IMR-90 (cell line): ENCODE measurements around the gene RAB8B. TPM values are rescaled to one million over a fixed set of nuclear protein-coding genes. Genes with fewer than 3 reads are reported as not detected.

ENCODE experiments used
- ATAC-seq: fragments of 200-7000 bp; cut with Tn5 transposase; 2 replicates; pipeline ENCODE4 v1.9.1; 2020; ENCODE audit warnings: low read depth, mild to moderate bottlenecking, moderate library complexity
- BruUV-seq: library from RNA; stranded (reverse); fragments of 400-500 nt; replicated peaks from 2 replicates; lab custom pipeline; 2021; lab: Mats Ljungman, UMichigan
- CTCF ChIA-PET: fragments of 300-600 bp; formaldehyde crosslinking; extraction: SDS; loops from one replicate; lab custom pipeline; 2021; ENCODE audit warnings: antibody characterized with exemption; lab: Yijun Ruan, JAX
- POLR2A ChIA-PET: fragments of 300-600 bp; sonication (Branson Sonifier 250); formaldehyde crosslinking; loops from one replicate; lab custom pipeline; 2022; ENCODE audit warnings: antibody characterized with exemption; ENCODE audit not compliant: unreplicated experiment; lab: Charles Lee
- DNase-seq: peaks from one replicate; pipeline ENCODE4 v3.0.0; 2013
- H2AFZ ChIP-seq: replicated peaks from 2 replicates; pipeline ENCODE3; 2013; ENCODE audit warnings: low read length, mild to moderate bottlenecking; ENCODE audit not compliant: poor library complexity
- H2AK5ac ChIP-seq: 2 replicates; pipeline ENCODE4 v1.6.1; 2013; ENCODE audit warnings: low read depth, low read length, inconsistent platforms
- H2AK9ac ChIP-seq: replicated peaks from 2 replicates; pipeline ENCODE3; 2013; ENCODE audit warnings: mild to moderate bottlenecking, low read depth, low read length, moderate library complexity; ENCODE audit not compliant: poor library complexity
- H2BK120ac ChIP-seq: 2 replicates; pipeline ENCODE4 v1.6.1; 2013; ENCODE audit warnings: low read depth, low read length, inconsistent platforms
- H2BK15ac ChIP-seq: 3 replicates; pipeline ENCODE4 v1.6.1; 2013; ENCODE audit warnings: low read depth, low read length, inconsistent platforms
- H2BK20ac ChIP-seq: 2 replicates; pipeline ENCODE4 v1.6.1; 2013; ENCODE audit warnings: low read depth, mild to moderate bottlenecking, inconsistent platforms, low read length, moderate library complexity
- H2BK5ac ChIP-seq: 2 replicates; pipeline ENCODE4 v1.6.1; 2013; ENCODE audit warnings: mild to moderate bottlenecking, low read depth, low read length, inconsistent platforms; ENCODE audit not compliant: poor library complexity, severe bottlenecking
- H3K14ac ChIP-seq: replicated peaks from 2 replicates; pipeline ENCODE4 v1.6.1; 2013; ENCODE audit warnings: low read depth, low read length, inconsistent platforms
- H3K18ac ChIP-seq: 2 replicates; pipeline ENCODE4 v1.6.1; 2013; ENCODE audit warnings: low read depth, low read length, control low read depth
- H3K23ac ChIP-seq: 2 replicates; pipeline ENCODE4 v1.6.1; 2013; ENCODE audit warnings: low read depth, low read length, inconsistent platforms
- H3K27ac ChIP-seq: 2 replicates; pipeline ENCODE4 v1.5.1; 2013; ENCODE audit warnings: mild to moderate bottlenecking, control low read depth, low read length; ENCODE audit not compliant: insufficient read depth
- H3K27me3 ChIP-seq: 2 replicates; pipeline ENCODE4 v1.6.1; 2013; ENCODE audit warnings: low read length; ENCODE audit not compliant: control insufficient read depth, insufficient read depth
- H3K36me3 ChIP-seq: 2 replicates; pipeline ENCODE4 v1.6.1; 2013; ENCODE audit warnings: low read length, mixed read lengths; ENCODE audit not compliant: control insufficient read depth, insufficient read depth
- H3K4ac ChIP-seq: 2 replicates; pipeline ENCODE4 v1.6.1; 2013; ENCODE audit warnings: low read depth, low read length, inconsistent platforms
- H3K4me1 ChIP-seq: 2 replicates; pipeline ENCODE4 v1.6.1; 2013; ENCODE audit warnings: low read length, mixed read lengths; ENCODE audit not compliant: control insufficient read depth, insufficient read depth
- H3K4me2 ChIP-seq: 2 replicates; pipeline ENCODE4 v1.6.1; 2013; ENCODE audit warnings: low read depth, mild to moderate bottlenecking, control low read depth, low read length, moderate library complexity
- H3K4me3 ChIP-seq: 2 replicates; pipeline ENCODE4 v1.5.1; 2013; ENCODE audit warnings: low read depth, mild to moderate bottlenecking, control low read depth, low read length, moderate library complexity; ENCODE audit not compliant: insufficient read depth
- H3K56ac ChIP-seq: 2 replicates; pipeline ENCODE4 v1.6.1; 2013; ENCODE audit warnings: low read length, inconsistent platforms; ENCODE audit not compliant: insufficient read depth; ENCODE audit errors: extremely low read depth
- H3K79me1 ChIP-seq, 2 experiments: 2 replicates each; pipeline ENCODE4 v1.6.1; 2013; ENCODE audit warnings: low read length in 2 of 2, inconsistent platforms in 1 of 2, low read depth in 1 of 2
- H3K9ac ChIP-seq: 2 replicates; pipeline ENCODE4 v1.6.1; 2013; ENCODE audit warnings: low read depth, low read length, control low read depth
- H3K9me1 ChIP-seq: 2 replicates; pipeline ENCODE4 v1.6.1; 2013; ENCODE audit warnings: low read length, inconsistent platforms; ENCODE audit not compliant: insufficient read depth
- H3K9me3 ChIP-seq: 2 replicates; pipeline ENCODE4 v1.6.1; 2013; ENCODE audit warnings: low read length; ENCODE audit not compliant: control insufficient read depth, insufficient read depth
- H4K20me1 ChIP-seq: 2 replicates; pipeline ENCODE4 v1.6.1; 2013; ENCODE audit warnings: low read length, inconsistent platforms; ENCODE audit not compliant: insufficient read depth
- H4K5ac ChIP-seq: 2 replicates; pipeline ENCODE4 v1.6.1; 2013; ENCODE audit warnings: mild to moderate bottlenecking, low read depth, low read length, control low read depth
- H4K8ac ChIP-seq, 2 experiments: 2 replicates each; pipeline ENCODE4 v1.6.1; 2013; ENCODE audit warnings: low read depth in 2 of 2, low read length in 2 of 2, control low read depth in 1 of 2, inconsistent platforms in 1 of 2
- H4K91ac ChIP-seq: 2 replicates; pipeline ENCODE4 v1.6.1; 2013; ENCODE audit warnings: low read depth, low read length, inconsistent platforms; ENCODE audit not compliant: insufficient read depth
- BHLHE40 ChIP-seq: fragments of 150-350 bp; IDR thresholded peaks from 2 replicates; pipeline ENCODE4 v1.6.1; 2016; ENCODE audit warnings: mild to moderate bottlenecking, low read depth, low read length
- MXI1 ChIP-seq: IDR thresholded peaks from 2 replicates; pipeline ENCODE4 v1.6.1; 2012; ENCODE audit warnings: low read depth, mild to moderate bottlenecking, low read length, moderate library complexity, borderline replicate concordance
- WGBS, 2 experiments: methylation state at CpG; one replicate each; pipeline versions ENCODE4 v1.1.5 to v1.1.7; 2013; ENCODE audit warnings: missing lambda C conversion rate in 2 of 2; ENCODE audit not compliant: insufficient read length in 1 of 2; ENCODE audit errors: extremely low coverage in 2 of 2; 5-methylcytosine and 5-hydroxymethylcytosine counted together
- dilution Hi-C: fragments of 300-500 bp; cut with HindIII; formaldehyde crosslinking; loops from one replicate; pipeline ENCODE4 v1.14.3; 2018; ENCODE audit warnings: low sequenced_read_pairs; ENCODE audit not compliant: unreplicated experiment
- in situ Hi-C: fragments of 300-500 bp; cut with MboI; formaldehyde crosslinking; loops from 3 replicates; pipeline ENCODE4 v1.14.3; 2019; ENCODE audit warnings: low sequenced_read_pairs, inconsistent platforms, mixed read lengths
- intact Hi-C: fragments of 100-400 bp; cut with micrococcal nuclease; formaldehyde crosslinking; loops from 2 replicates; pipeline ENCODE4 v1.10.0; 2022
- polyA plus RNA-seq, 3 experiments: library from polyadenylated mRNA; depleted of rRNA; stranded (reverse); fragments of >200 nt; gene quantifications; 2 replicates each; pipeline ENCODE4 v1.2.3, GENCODE V29; 2012; ENCODE audit warnings: low replicate concordance in 1 of 3
- total RNA-seq: library from RNA; depleted of rRNA; stranded (reverse); fragments of >200 nt; gene quantifications from 2 replicates; pipeline ENCODE4 v1.2.3, GENCODE V29; 2012
- TF ChIP-seq, protein P1 (sequence below): fragments of 150-350 bp; IDR thresholded peaks from 2 replicates; pipeline ENCODE4 v1.6.1; 2016; ENCODE audit warnings: low read depth, mild to moderate bottlenecking, low read length, moderate library complexity, borderline replicate concordance

The RAB8B gene
- total and polyA plus RNA-seq, 2 of the 4 experiments (the other 2 are of a cell fraction): 19.4 to 29.4 TPM

DNA sequence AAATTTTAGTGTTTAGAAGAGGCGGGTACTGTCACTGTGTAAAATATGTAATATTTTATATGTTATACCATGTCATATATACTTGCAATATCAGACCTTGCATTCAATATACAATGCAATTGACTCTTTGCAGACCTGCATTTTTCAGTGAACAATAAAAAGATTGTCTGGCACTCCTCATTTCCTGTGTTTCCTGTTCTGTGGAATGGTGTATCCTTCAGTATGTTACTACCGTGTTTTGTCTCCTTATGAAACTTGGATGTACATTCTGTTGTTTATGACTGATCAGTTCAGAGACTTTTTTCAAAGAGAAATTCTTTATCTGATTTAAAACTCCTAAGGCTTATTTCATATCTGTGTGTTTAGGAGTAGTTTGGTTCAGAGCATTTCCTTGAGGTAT lies 119.5 kb downstream of the RAB8B start:
- no peak overlapping the region for H3K18ac ChIP-seq
- no peak overlapping the region for H2AK9ac ChIP-seq
- intact Hi-C loops (no loop called here), dilution Hi-C loops (no loop called here), in situ Hi-C loops (no loop called here)
- no peak overlapping the region for H2AK5ac ChIP-seq
- H3K36me3 ChIP-seq: peaks cover 12% of the 10 kb centered on the region
- no peak overlapping the region for H2BK120ac ChIP-seq
- no peaks in the 10 kb centered on the region for H3K79me1 ChIP-seq
- no TSS peak for BruUV-seq
- TF ChIP-seq MXI1 (no peak), BHLHE40 (no peak)
- TF ChIP-seq, protein P1, sequence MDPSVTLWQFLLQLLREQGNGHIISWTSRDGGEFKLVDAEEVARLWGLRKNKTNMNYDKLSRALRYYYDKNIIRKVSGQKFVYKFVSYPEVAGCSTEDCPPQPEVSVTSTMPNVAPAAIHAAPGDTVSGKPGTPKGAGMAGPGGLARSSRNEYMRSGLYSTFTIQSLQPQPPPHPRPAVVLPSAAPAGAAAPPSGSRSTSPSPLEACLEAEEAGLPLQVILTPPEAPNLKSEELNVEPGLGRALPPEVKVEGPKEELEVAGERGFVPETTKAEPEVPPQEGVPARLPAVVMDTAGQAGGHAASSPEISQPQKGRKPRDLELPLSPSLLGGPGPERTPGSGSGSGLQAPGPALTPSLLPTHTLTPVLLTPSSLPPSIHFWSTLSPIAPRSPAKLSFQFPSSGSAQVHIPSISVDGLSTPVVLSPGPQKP: no peak
- H2BK20ac ChIP-seq: no peak overlapping the region
- CTCF ChIA-PET: no interaction called here
- no peak overlapping the region for H3K9ac ChIP-seq
- H4K8ac ChIP-seq: no peak overlapping the region
- H3K9me3 ChIP-seq: no peaks in the 10 kb centered on the region
- H3K14ac ChIP-seq: no peak overlapping the region
- POLR2A ChIA-PET: no interaction called here
- H3K4me1 ChIP-seq: no peaks in the 10 kb centered on the region
- no peak overlapping the region for H3K4me2 ChIP-seq
- no peaks in the 10 kb centered on the region for H4K20me1 ChIP-seq
- H3K4ac ChIP-seq: no peak overlapping the region
- H3K9me1 ChIP-seq: no peaks in the 10 kb centered on the region
- H4K91ac ChIP-seq: no peak overlapping the region
- H3K27me3 ChIP-seq: no peaks in the 10 kb centered on the region
- no peak for DNase-seq
- H3K56ac ChIP-seq: no peak overlapping the region
- no peak for ATAC-seq
- H4K5ac ChIP-seq: no peak overlapping the region
- no peak overlapping the region for H3K23ac ChIP-seq
- H3K4me3 ChIP-seq: no peak overlapping the region
- no peak overlapping the region for H3K27ac ChIP-seq
- no peak overlapping the region for H2AFZ ChIP-seq
- no CpG with 5 or more reads among the region's 2 CpGs for WGBS, 2 experiments
- no peak overlapping the region for H2BK15ac ChIP-seq
- H2BK5ac ChIP-seq: no peak overlapping the region
